Measurements from ENCODE around the gene FOXK1.

DNA sequence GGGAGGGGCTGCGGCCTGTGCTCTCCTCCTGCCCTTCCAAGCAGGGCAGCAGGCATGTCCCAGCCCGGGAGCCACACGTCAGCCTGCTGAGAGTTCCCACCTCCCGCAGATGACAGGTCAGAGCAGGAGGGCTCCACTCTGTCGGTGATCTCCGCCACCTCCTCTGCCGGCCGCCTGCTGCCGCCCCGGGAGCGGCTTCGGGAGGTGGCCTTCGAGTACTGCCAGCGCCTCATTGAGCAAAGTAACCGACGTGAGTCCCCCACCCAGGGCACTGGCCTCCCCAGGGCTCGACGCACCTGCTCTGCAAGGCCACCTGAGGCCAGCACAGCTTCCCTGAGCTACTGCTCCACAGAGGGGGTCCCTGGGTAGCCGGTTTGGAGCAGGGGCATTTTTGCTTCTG is 102.7 kb downstream of the FOXK1 start:
- TF ChIP-seq, protein P1, sequence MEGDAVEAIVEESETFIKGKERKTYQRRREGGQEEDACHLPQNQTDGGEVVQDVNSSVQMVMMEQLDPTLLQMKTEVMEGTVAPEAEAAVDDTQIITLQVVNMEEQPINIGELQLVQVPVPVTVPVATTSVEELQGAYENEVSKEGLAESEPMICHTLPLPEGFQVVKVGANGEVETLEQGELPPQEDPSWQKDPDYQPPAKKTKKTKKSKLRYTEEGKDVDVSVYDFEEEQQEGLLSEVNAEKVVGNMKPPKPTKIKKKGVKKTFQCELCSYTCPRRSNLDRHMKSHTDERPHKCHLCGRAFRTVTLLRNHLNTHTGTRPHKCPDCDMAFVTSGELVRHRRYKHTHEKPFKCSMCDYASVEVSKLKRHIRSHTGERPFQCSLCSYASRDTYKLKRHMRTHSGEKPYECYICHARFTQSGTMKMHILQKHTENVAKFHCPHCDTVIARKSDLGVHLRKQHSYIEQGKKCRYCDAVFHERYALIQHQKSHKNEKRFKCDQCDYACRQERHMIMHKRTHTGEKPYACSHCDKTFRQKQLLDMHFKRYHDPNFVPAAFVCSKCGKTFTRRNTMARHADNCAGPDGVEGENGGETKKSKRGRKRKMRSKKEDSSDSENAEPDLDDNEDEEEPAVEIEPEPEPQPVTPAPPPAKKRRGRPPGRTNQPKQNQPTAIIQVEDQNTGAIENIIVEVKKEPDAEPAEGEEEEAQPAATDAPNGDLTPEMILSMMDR (IDR thresholded peaks at IDR 0.05): no peak
- TF ChIP-seq POLR2A (IDR thresholded peaks at IDR 0.05): no peak

Data from right lobe of liver (tissue), 4 donors.